HEK293 (cell line): ENCODE data around the gene FHL1.

Experiments
- CTCF ChIA-PET: fragments of 350-600 bp; formaldehyde crosslinking; extraction: SDS; loops from one replicate; lab custom pipeline; 2021; ENCODE audit warnings: antibody characterized with exemption; lab: Yijun Ruan, JAX
- POLR2A ChIA-PET: fragments of 300-600 bp; formaldehyde crosslinking; extraction: SDS; loops from one replicate; lab custom pipeline; 2020; ENCODE audit warnings: antibody characterized with exemption, inconsistent platforms; lab: Yijun Ruan, JAX
- H3K27ac ChIP-seq: fragments of 200-500 bp; sonication (Bioruptor generic); 2 replicates; pipeline ENCODE4 v1.5.1; 2014; ENCODE audit warnings: low read depth, low read length, control low read depth, inconsistent platforms; ENCODE audit errors: extremely low read depth
- H3K36me3 ChIP-seq, 2 experiments: fragments of 200-500 bp in 1 of 2; sonication (Bioruptor generic) in 1 of 2; 1 replicate in 1 of 2; 2 replicates in 1 of 2; pipeline ENCODE4 v1.5.1; 2014 to 2017; ENCODE audit warnings: inconsistent platforms in 2 of 2, low read length in 2 of 2; ENCODE audit not compliant: control insufficient read depth in 2 of 2, insufficient read depth in 1 of 2
- H3K4me1 ChIP-seq: fragments of 200-500 bp; sonication (Bioruptor generic); 2 replicates; pipeline ENCODE4 v1.5.1; 2014; ENCODE audit warnings: mild to moderate bottlenecking, low read length, inconsistent platforms; ENCODE audit not compliant: control insufficient read depth, insufficient read depth
- H3K4me3 ChIP-seq: 2 replicates; pipeline ENCODE4 v1.5.1; 2011; ENCODE audit warnings: low read depth, mild to moderate bottlenecking, control low read depth, low read length, moderate library complexity
- H3K9me3 ChIP-seq: fragments of 200-500 bp; sonication (Bioruptor generic); 2 replicates; pipeline ENCODE4 v1.5.1; 2014; ENCODE audit warnings: low read depth, low read length, inconsistent platforms; ENCODE audit not compliant: control insufficient read depth, insufficient read depth
- GLIS1 ChIP-seq: fragments of 450-650 bp; formaldehyde crosslinking; IDR thresholded peaks from 2 replicates; pipeline ENCODE4 v1.5.1; 2016; ENCODE audit warnings: missing biosample characterization, missing genetic modification characterization
- HOXC10 ChIP-seq: sonication (generic); formaldehyde crosslinking; IDR thresholded peaks from 2 replicates; pipeline ENCODE4 v1.8.1; 2023; ENCODE audit warnings: mild to moderate bottlenecking, missing genetic modification reagents
- KLF10 ChIP-seq: fragments of 450-650 bp; IDR thresholded peaks from 2 replicates; pipeline ENCODE4 v1.5.1; 2018; ENCODE audit warnings: missing biosample characterization, mild to moderate bottlenecking, missing genetic modification characterization
- RBAK ChIP-seq: fragments of 450-650 bp; formaldehyde crosslinking; IDR thresholded peaks from 2 replicates; pipeline ENCODE4 v1.5.1; 2016; ENCODE audit warnings: missing biosample characterization, missing genetic modification characterization
- REST ChIP-seq: fragments of 450-650 bp; formaldehyde crosslinking; IDR thresholded peaks from 2 replicates; pipeline ENCODE4 v1.5.1; 2016; ENCODE audit warnings: missing biosample characterization, missing genetic modification characterization
- SP3 ChIP-seq: fragments of 450-650 bp; formaldehyde crosslinking; IDR thresholded peaks from 2 replicates; pipeline ENCODE4 v1.5.1; 2016; ENCODE audit warnings: missing biosample characterization, missing genetic modification characterization
- ZBTB20 ChIP-seq: fragments of 450-650 bp; formaldehyde crosslinking; IDR thresholded peaks from 2 replicates; pipeline ENCODE4 v1.5.1; 2016; ENCODE audit warnings: missing biosample characterization, missing genetic modification characterization
- ZFHX2 ChIP-seq: fragments of 450-650 bp; formaldehyde crosslinking; conservative IDR thresholded peaks from 2 replicates; pipeline ENCODE4 v1.5.1; 2016; ENCODE audit warnings: missing biosample characterization, missing genetic modification characterization
- ZNF133 ChIP-seq: fragments of 450-650 bp; formaldehyde crosslinking; IDR thresholded peaks from 2 replicates; pipeline ENCODE4 v1.5.1; 2016; ENCODE audit warnings: missing biosample characterization, missing genetic modification characterization
- ZNF148 ChIP-seq: fragments of 450-650 bp; formaldehyde crosslinking; IDR thresholded peaks from 2 replicates; pipeline ENCODE4 v1.5.0; 2017; ENCODE audit warnings: missing biosample characterization, missing genetic modification characterization, borderline replicate concordance
- ZNF16 ChIP-seq: fragments of 450-650 bp; formaldehyde crosslinking; IDR thresholded peaks from 2 replicates; pipeline ENCODE4 v1.5.1; 2016; ENCODE audit warnings: low read depth, missing biosample characterization, missing genetic modification characterization
- ZNF169 ChIP-seq: fragments of 450-650 bp; formaldehyde crosslinking; IDR thresholded peaks from 2 replicates; pipeline ENCODE4 v1.5.1; 2016; ENCODE audit warnings: missing biosample characterization, missing genetic modification characterization
- ZNF202 ChIP-seq: fragments of 450-650 bp; formaldehyde crosslinking; IDR thresholded peaks from 2 replicates; pipeline ENCODE4 v1.5.1; 2016; ENCODE audit warnings: missing biosample characterization, missing genetic modification characterization, borderline replicate concordance
- ZNF292 ChIP-seq: fragments of 450-650 bp; formaldehyde crosslinking; IDR thresholded peaks from 2 replicates; pipeline ENCODE4 v1.5.1; 2016; ENCODE audit warnings: low read depth, missing biosample characterization, missing genetic modification characterization, borderline replicate concordance
- ZNF561 ChIP-seq: fragments of 450-650 bp; IDR thresholded peaks from 2 replicates; pipeline ENCODE4 v1.5.1; 2018; ENCODE audit warnings: missing biosample characterization, missing genetic modification characterization, borderline replicate concordance
- ZNF843 ChIP-seq: fragments of 450-650 bp; formaldehyde crosslinking; IDR thresholded peaks from 2 replicates; pipeline ENCODE4 v1.5.1; 2016; ENCODE audit warnings: missing biosample characterization, missing genetic modification characterization
- TF ChIP-seq, protein P1 (sequence below): fragments of 450-650 bp; formaldehyde crosslinking; IDR thresholded peaks from 2 replicates; pipeline ENCODE4 v1.5.1; 2016; ENCODE audit warnings: missing biosample characterization, missing genetic modification characterization

FHL1 gene

GRCh38 chrX:136246201-136246600, 98.9 kb downstream of the FHL1 start:
- no peaks in the 10 kb centered on the region for H3K4me1 ChIP-seq
- no peak overlapping the region for H3K27ac ChIP-seq
- ChIA-PET POLR2A (no interaction called here), CTCF (interaction anchor here (0.6 to 1.0 kb wide), 2 partner anchors 22 to 1295 kb away, joined by 3 to 4 read pairs; no protein-coding TSS in a partner anchor)
- peaks cover 19 to 28% of the 10 kb centered on the region in 2 experiments for H3K36me3 ChIP-seq
- TF ChIP-seq ZNF202 (tag by site-specific recombination): no peak
- no peak for TF ChIP-seq RBAK
- no peak for TF ChIP-seq SP3 (tag by site-specific recombination)
- TF ChIP-seq ZNF843 (tag by site-specific recombination): no peak
- no peak for TF ChIP-seq ZNF292 (tag by site-specific recombination)
- TF ChIP-seq HOXC10 (CRISPR knock-in tag): no peak
- no peak for TF ChIP-seq ZNF16 (tag by site-specific recombination)
- no peak for TF ChIP-seq REST (tag by site-specific recombination)
- TF ChIP-seq ZBTB20 (tag by site-specific recombination): no peak
- no peak for TF ChIP-seq GLIS1 (tag by site-specific recombination)
- H3K4me3 ChIP-seq: no peak overlapping the region
- H3K9me3 ChIP-seq: no peaks in the 10 kb centered on the region

GRCh38 chrX:136250191-136251040, 103.1 kb downstream of the FHL1 start:
- Histone ChIP-seq H3K4me1 (peaks cover 4% of the 10 kb centered on the region; the same call in 1 of the 2 replicates), H3K4me3 (peak overlapping the region; percentile 56), H3K36me3 (peaks cover 0 to 2% of the 10 kb centered on the region in 2 experiments; a peak in 1 of 3 replicates), H3K27ac (peak overlapping the region; percentile 77; the same call in 1 of the 2 replicates), H3K9me3 (no peaks in the 10 kb centered on the region)
- POLR2A ChIA-PET: interaction anchor here (1.0 kb wide), 1 partner anchor 41 kb away, joined by 3 read pairs; no protein-coding TSS in a partner anchor
- CTCF ChIA-PET: interaction anchor here (0.6 kb wide), 1 partner anchor 9 kb away, joined by 3 read pairs; no protein-coding TSS in a partner anchor
- TF ChIP-seq SP3 (tag by site-specific recombination) (0 out of 2 replicates have a peak, but pooled peaks have one; percentile 11), ZNF133 (tag by site-specific recombination) (no peak), ZNF561 (tag by site-specific recombination) (no peak), KLF10 (0 out of 2 replicates have a peak, but pooled peaks have one; percentile 36), ZNF148 (no peak), ZNF169 (tag by site-specific recombination) (no peak), ZBTB20 (tag by site-specific recombination) (peak; percentile 85), ZFHX2 (peak; percentile 87)
- TF ChIP-seq, protein P1, sequence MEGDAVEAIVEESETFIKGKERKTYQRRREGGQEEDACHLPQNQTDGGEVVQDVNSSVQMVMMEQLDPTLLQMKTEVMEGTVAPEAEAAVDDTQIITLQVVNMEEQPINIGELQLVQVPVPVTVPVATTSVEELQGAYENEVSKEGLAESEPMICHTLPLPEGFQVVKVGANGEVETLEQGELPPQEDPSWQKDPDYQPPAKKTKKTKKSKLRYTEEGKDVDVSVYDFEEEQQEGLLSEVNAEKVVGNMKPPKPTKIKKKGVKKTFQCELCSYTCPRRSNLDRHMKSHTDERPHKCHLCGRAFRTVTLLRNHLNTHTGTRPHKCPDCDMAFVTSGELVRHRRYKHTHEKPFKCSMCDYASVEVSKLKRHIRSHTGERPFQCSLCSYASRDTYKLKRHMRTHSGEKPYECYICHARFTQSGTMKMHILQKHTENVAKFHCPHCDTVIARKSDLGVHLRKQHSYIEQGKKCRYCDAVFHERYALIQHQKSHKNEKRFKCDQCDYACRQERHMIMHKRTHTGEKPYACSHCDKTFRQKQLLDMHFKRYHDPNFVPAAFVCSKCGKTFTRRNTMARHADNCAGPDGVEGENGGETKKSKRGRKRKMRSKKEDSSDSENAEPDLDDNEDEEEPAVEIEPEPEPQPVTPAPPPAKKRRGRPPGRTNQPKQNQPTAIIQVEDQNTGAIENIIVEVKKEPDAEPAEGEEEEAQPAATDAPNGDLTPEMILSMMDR (tag by site-specific recombination): no peak
